ENCODE measurements around the gene MED27. TPM values are rescaled to one million over a fixed set of nuclear protein-coding genes. Genes with fewer than 3 reads are reported as not detected.

Gene MED27
- total RNA-seq, 2 donors from 2014 or later, result 12.0 to 18.8 TPM

GRCh38 chr9:132008855-132009812, 70.5 kb downstream of the MED27 start:
- no peak for TF ChIP-seq CTCF (IDR thresholded peaks at IDR 0.05)
- H3K27ac ChIP-seq, result no peak overlapping the region
- no peak overlapping the region for H3K9ac ChIP-seq (ENCODE audit: low read depth in 2 of 2, low read length in 2 of 2)
- H3K27me3 ChIP-seq, result no peaks in the 10 kb centered on the region
- no peaks in the 10 kb centered on the region for H3K36me3 ChIP-seq
- H3K4me1 ChIP-seq, result no peaks in the 10 kb centered on the region
- H3K4me3 ChIP-seq, result no peak overlapping the region
- no peak for DNase-seq
- intact Hi-C loops (cut with DNase I), result no loop called here
- H3K9me3 ChIP-seq, result no peaks in the 10 kb centered on the region

DNA sequence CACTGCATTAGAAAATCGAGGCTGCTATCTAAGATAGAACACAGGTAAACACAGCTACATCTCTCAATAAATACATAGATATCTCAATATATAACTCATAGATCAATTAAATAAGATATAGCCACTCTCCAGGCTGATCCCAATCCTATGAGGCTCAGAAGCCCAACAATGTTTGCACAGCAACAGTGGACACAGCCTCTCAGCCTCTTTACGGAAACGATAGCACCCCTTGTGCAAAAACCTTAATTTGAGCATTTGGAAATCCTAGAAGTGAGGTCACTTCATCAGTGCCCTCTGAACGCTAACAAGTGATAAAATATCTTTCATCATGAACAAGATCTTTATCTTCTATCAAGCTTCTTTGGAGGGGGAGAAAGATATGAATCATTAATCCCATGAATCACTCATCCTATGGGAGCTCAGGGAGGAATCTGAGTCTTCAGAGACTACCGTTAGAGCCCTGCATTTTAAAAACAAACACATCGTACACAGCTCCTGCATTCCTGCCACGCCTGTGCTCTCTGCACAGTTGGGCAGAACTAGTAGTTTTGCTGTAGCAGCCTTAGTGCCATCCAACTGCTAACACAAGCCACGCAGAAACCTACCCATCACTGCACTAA, 71.4 kb downstream of the MED27 start:
- no peak overlapping the region for H3K27ac ChIP-seq
- DNase-seq, result no peak
- no peak overlapping the region for H3K9ac ChIP-seq (ENCODE audit: low read depth in 2 of 2, low read length in 2 of 2)
- no peaks in the 10 kb centered on the region for H3K36me3 ChIP-seq
- no peaks in the 10 kb centered on the region for H3K4me1 ChIP-seq
- H3K4me3 ChIP-seq, result no peak overlapping the region
- TF ChIP-seq CTCF (IDR thresholded peaks at IDR 0.05), result no peak
- intact Hi-C loops (cut with DNase I), result no loop called here
- no peaks in the 10 kb centered on the region for H3K9me3 ChIP-seq
- no peaks in the 10 kb centered on the region for H3K27me3 ChIP-seq

DNA sequence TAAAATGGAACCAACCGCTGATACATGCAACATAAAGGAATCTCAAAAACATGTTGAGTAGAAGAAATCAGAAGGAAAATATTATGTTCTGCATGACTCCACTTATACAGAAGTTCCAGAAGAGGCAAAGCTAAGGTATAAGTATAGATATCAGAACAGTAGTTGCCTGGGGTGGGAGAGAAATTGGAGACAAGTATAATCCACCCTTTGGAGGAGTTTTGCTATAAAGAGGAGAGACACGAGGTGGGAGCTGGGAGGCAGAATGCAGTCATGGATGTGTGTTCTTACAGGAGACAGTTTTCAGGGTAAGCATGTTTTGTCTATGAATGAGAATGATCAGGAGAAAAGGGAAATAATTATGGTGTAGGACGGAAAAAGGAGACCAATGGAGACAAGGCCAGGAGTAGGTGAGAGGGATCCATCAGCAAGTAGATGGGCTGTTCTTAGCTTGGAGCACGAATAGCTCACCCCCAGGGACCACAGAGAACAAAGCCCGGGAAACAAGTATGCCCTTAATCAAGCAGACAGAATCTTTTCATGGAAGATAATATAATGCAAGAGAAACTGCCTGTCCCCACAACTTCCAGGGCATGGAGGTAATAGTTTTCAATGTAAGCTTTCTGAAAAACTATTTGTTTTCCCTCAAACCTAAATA, 72.2 kb downstream of the MED27 start:
- H3K9me3 ChIP-seq, result no peaks in the 10 kb centered on the region

GRCh38 chr9:132006677-132007370, 72.8 kb downstream of the MED27 start:
- no peak for DNase-seq
- Histone ChIP-seq H3K4me3 (no peak overlapping the region), H3K36me3 (no peaks in the 10 kb centered on the region), H3K9me3 (no peaks in the 10 kb centered on the region), H3K27me3 (no peaks in the 10 kb centered on the region), H3K9ac (ENCODE audit: low read depth in 2 of 2, low read length in 2 of 2) (no peak overlapping the region), H3K4me1 (no peaks in the 10 kb centered on the region), H3K27ac (no peak overlapping the region)
- intact Hi-C loops (cut with DNase I), result no loop called here
- no peak for TF ChIP-seq CTCF (IDR thresholded peaks at IDR 0.05)

More for the DNA sequence above, 72.2 kb downstream of the MED27 start:
- Histone ChIP-seq H3K4me1 (no peaks in the 10 kb centered on the region), H3K27ac (no peak overlapping the region), H3K36me3 (no peaks in the 10 kb centered on the region), H3K4me3 (no peak overlapping the region), H3K9ac (ENCODE audit: low read depth in 2 of 2, low read length in 2 of 2) (no peak overlapping the region), H3K27me3 (no peaks in the 10 kb centered on the region)
- no peak for TF ChIP-seq CTCF (IDR thresholded peaks at IDR 0.05)
- intact Hi-C loops (cut with DNase I), result no loop called here
- no peak for DNase-seq

DNA sequence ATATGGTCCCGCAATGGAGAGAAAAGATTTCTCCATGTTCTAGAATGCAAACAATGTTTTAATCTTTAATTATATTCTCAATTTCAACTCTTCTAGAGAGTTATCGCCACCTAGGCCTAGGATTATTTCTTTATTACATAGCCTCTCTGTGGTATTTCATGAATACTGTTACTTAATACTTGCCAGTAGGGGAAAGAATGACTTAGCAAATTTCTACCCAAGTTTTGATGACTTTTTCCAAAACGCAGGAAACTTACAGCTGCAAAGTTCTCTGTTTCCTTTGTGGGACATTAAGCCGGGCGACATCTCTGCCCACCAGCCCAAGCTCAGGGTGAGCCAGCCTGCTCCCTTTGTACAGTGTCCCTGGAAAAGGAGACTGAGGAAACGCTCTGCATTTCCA, 73.8 kb downstream of the MED27 start:
- no peak for TF ChIP-seq CTCF (IDR thresholded peaks at IDR 0.05)
- Histone ChIP-seq H3K4me3 (no peak overlapping the region), H3K27me3 (no peaks in the 10 kb centered on the region), H3K9me3 (no peaks in the 10 kb centered on the region), H3K36me3 (no peaks in the 10 kb centered on the region), H3K9ac (ENCODE audit: low read depth in 2 of 2, low read length in 2 of 2) (no peak overlapping the region), H3K27ac (no peak overlapping the region), H3K4me1 (no peaks in the 10 kb centered on the region)
- DNase-seq, result no peak
- intact Hi-C loops (cut with DNase I), result no loop called here

Measured in colonic mucosa (tissue), 4 donors.